Astrocyte (in vitro differentiated cells and primary cell): ENCODE data around the gene SNRNP25. TPM values are rescaled to one million over a fixed set of nuclear protein-coding genes. Genes with fewer than 3 reads are reported as not detected.

Experiments
- DNase-seq: peaks from one replicate; pipeline ENCODE4 v3.0.0-alpha.2; 2010; ENCODE audit warnings: low read depth
- FAIRE-seq: peaks from 2 replicates; lab custom pipeline; 2011; peaks lifted over from hg19 to GRCh38; lab: Jason Lieb, UNC
- H2AFZ ChIP-seq: 2 replicates; pipeline ENCODE4 v1.6.0; 2012; ENCODE audit warnings: low read depth, low read length, inconsistent platforms
- H3K27ac ChIP-seq: 2 replicates; pipeline ENCODE4 v1.5.1; 2011; ENCODE audit warnings: low read depth, low read length, inconsistent platforms
- H3K27me3 ChIP-seq: 2 replicates; pipeline ENCODE4 v1.6.0; 2011; ENCODE audit warnings: low read length, inconsistent platforms; ENCODE audit not compliant: insufficient read depth
- H3K36me3 ChIP-seq: 2 replicates; pipeline ENCODE4 v1.5.1; 2011; ENCODE audit warnings: low read length, inconsistent platforms; ENCODE audit not compliant: insufficient read depth
- H3K4me1 ChIP-seq: 2 replicates; pipeline ENCODE4 v1.5.1; 2011; ENCODE audit warnings: low read length, inconsistent platforms; ENCODE audit not compliant: insufficient read depth
- H3K4me2 ChIP-seq: 2 replicates; pipeline ENCODE4 v1.6.0; 2012; ENCODE audit warnings: low read length, inconsistent platforms
- H3K4me3 ChIP-seq: 2 replicates; pipeline ENCODE4 v1.5.1; 2011; ENCODE audit warnings: low read depth, mild to moderate bottlenecking, low read length, inconsistent platforms; ENCODE audit not compliant: insufficient read depth
- H3K79me2 ChIP-seq: 2 replicates; pipeline ENCODE4 v1.6.0; 2012; ENCODE audit warnings: mild to moderate bottlenecking, low read length, inconsistent platforms; ENCODE audit not compliant: insufficient read depth
- H3K9ac ChIP-seq: 2 replicates; pipeline ENCODE4 v1.6.0; 2012; ENCODE audit warnings: mild to moderate bottlenecking, low read length, inconsistent platforms
- H3K9me3 ChIP-seq: 2 replicates; pipeline ENCODE4 v1.5.1; 2012; ENCODE audit warnings: low read depth, mild to moderate bottlenecking, low read length, inconsistent platforms; ENCODE audit not compliant: insufficient read depth
- H4K20me1 ChIP-seq: 2 replicates; pipeline ENCODE4 v1.6.0; 2012; ENCODE audit warnings: low read length, inconsistent platforms; ENCODE audit not compliant: insufficient read depth
- H3K27ac Mint-ChIP-seq: one replicate; pipeline ENCODE4 v1.8.0; 2021; ENCODE audit warnings: mild to moderate bottlenecking, mixed read lengths; ENCODE audit not compliant: unreplicated experiment
- H3K27me3 Mint-ChIP-seq: one replicate; pipeline ENCODE4 v1.8.0; 2021; ENCODE audit warnings: low read depth, mixed read lengths; ENCODE audit not compliant: unreplicated experiment
- H3K36me3 Mint-ChIP-seq: one replicate; pipeline ENCODE4 v1.8.0; 2021; ENCODE audit warnings: low read depth, mixed read lengths; ENCODE audit not compliant: unreplicated experiment
- H3K4me1 Mint-ChIP-seq: one replicate; pipeline ENCODE4 v1.8.0; 2021; ENCODE audit warnings: low read depth, mixed read lengths; ENCODE audit not compliant: unreplicated experiment
- H3K4me3 Mint-ChIP-seq: one replicate; pipeline ENCODE4 v1.8.0; 2021; ENCODE audit warnings: mild to moderate bottlenecking, moderate library complexity, mixed read lengths; ENCODE audit not compliant: unreplicated experiment
- H3K9me3 Mint-ChIP-seq: one replicate; pipeline ENCODE4 v1.8.0; 2021; ENCODE audit warnings: mild to moderate bottlenecking, mixed read lengths; ENCODE audit not compliant: unreplicated experiment
- EZH2 ChIP-seq: IDR thresholded peaks from 2 replicates; pipeline ENCODE4 v1.6.1; 2012; ENCODE audit warnings: mild to moderate bottlenecking, low read length, inconsistent platforms; ENCODE audit not compliant: insufficient read depth
- total RNA-seq: library from RNA; stranded (reverse); gene quantifications from 2 replicates; pipeline ENCODE4 v1.2.1, GENCODE V29; 2021
- TF ChIP-seq, protein P1 (sequence below): IDR thresholded peaks from 2 replicates; pipeline ENCODE4 v1.5.1; 2011; ENCODE audit warnings: low read depth, mild to moderate bottlenecking, inconsistent platforms, low read length, moderate library complexity; ENCODE audit not compliant: insufficient read depth

The SNRNP25 gene
- total RNA-seq, 1 donor from 2014 or later = 34.1 TPM

- Histone ChIP-seq H3K4me2 (no peak overlapping the region), H2AFZ (no peak overlapping the region), H3K9me3 (no peaks in the 10 kb centered on the region), H3K4me1 (peaks cover 11% of the 10 kb centered on the region), H3K36me3 (peaks cover 16% of the 10 kb centered on the region), H3K79me2 (peaks cover 35% of the 10 kb centered on the region), H3K9ac (no peak overlapping the region), H4K20me1 (peaks cover 76% of the 10 kb centered on the region), H3K27me3 (no peaks in the 10 kb centered on the region), H3K27ac (no peak overlapping the region), H3K4me3 (no peak overlapping the region)
- Mint-ChIP-seq H3K4me3 (no peak overlapping the region), H3K36me3 (peaks cover 19% of the 10 kb centered on the region), H3K27me3 (no peaks in the 10 kb centered on the region), H3K9me3 (no peaks in the 10 kb centered on the region), H3K27ac (no peak overlapping the region), H3K4me1 (peaks cover 12% of the 10 kb centered on the region)
- FAIRE-seq (no peak), DNase-seq (no peak)
- TF ChIP-seq, protein P1, sequence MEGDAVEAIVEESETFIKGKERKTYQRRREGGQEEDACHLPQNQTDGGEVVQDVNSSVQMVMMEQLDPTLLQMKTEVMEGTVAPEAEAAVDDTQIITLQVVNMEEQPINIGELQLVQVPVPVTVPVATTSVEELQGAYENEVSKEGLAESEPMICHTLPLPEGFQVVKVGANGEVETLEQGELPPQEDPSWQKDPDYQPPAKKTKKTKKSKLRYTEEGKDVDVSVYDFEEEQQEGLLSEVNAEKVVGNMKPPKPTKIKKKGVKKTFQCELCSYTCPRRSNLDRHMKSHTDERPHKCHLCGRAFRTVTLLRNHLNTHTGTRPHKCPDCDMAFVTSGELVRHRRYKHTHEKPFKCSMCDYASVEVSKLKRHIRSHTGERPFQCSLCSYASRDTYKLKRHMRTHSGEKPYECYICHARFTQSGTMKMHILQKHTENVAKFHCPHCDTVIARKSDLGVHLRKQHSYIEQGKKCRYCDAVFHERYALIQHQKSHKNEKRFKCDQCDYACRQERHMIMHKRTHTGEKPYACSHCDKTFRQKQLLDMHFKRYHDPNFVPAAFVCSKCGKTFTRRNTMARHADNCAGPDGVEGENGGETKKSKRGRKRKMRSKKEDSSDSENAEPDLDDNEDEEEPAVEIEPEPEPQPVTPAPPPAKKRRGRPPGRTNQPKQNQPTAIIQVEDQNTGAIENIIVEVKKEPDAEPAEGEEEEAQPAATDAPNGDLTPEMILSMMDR = no peak
- TF ChIP-seq EZH2 = no peak
Measured at GRCh38 chr16:63998-64913, 10.6 kb downstream of the SNRNP25 start.

DNA sequence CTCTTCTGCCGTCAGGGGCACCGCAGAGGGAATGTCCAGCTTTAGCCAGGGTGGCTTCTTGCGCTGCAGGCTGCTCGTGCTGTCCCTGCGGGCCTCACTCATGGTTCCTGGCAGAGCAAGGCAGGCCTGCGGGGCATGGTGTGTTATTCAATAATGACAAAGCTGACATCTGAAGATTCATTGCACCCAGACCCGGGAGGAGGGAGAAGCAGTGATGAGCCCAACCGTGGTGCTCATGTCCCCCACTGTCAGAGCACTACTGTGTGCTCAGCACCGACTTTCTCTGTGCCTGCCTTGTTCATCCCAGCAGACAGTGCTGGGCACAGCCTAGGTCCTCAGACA lies 11.3 kb downstream of the SNRNP25 start:
- no peaks in the 10 kb centered on the region for H3K9me3 Mint-ChIP-seq
- H3K36me3 Mint-ChIP-seq = peaks cover 16% of the 10 kb centered on the region
- TF ChIP-seq, protein P1 = no peak
- TF ChIP-seq EZH2 = no peak
- DNase-seq (no peak), FAIRE-seq (no peak)
- no peak overlapping the region for H3K4me3 ChIP-seq
- H3K9me3 ChIP-seq = no peaks in the 10 kb centered on the region
- no peak overlapping the region for H3K27ac ChIP-seq
- peaks cover 76% of the 10 kb centered on the region for H4K20me1 ChIP-seq
- H2AFZ ChIP-seq = no peak overlapping the region
- no peaks in the 10 kb centered on the region for H3K27me3 Mint-ChIP-seq
- no peak overlapping the region for H3K4me2 ChIP-seq
- peak overlapping the region; percentile 11 for H3K4me3 Mint-ChIP-seq
- no peaks in the 10 kb centered on the region for H3K27me3 ChIP-seq
- H3K9ac ChIP-seq = no peak overlapping the region
- peaks cover 17% of the 10 kb centered on the region for H3K4me1 Mint-ChIP-seq
- peaks cover 11% of the 10 kb centered on the region for H3K4me1 ChIP-seq
- peaks cover 11% of the 10 kb centered on the region for H3K36me3 ChIP-seq
- peaks cover 41% of the 10 kb centered on the region for H3K79me2 ChIP-seq
- H3K27ac Mint-ChIP-seq = no peak overlapping the region

- H3K27me3 Mint-ChIP-seq = no peaks in the 10 kb centered on the region
- H3K27ac Mint-ChIP-seq = no peak overlapping the region
- Histone ChIP-seq H3K36me3 (peaks cover 6% of the 10 kb centered on the region), H2AFZ (no peak overlapping the region), H3K9ac (no peak overlapping the region), H3K27me3 (no peaks in the 10 kb centered on the region), H3K27ac (no peak overlapping the region), H3K4me1 (peaks cover 12% of the 10 kb centered on the region), H3K4me2 (no peak overlapping the region), H3K4me3 (no peak overlapping the region), H3K9me3 (no peaks in the 10 kb centered on the region), H4K20me1 (peaks cover 76% of the 10 kb centered on the region), H3K79me2 (peaks cover 50% of the 10 kb centered on the region)
- H3K4me3 Mint-ChIP-seq = no peak overlapping the region
- H3K4me1 Mint-ChIP-seq = peaks cover 18% of the 10 kb centered on the region
- DNase-seq (no peak), FAIRE-seq (no peak)
- peaks cover 11% of the 10 kb centered on the region for H3K36me3 Mint-ChIP-seq
- H3K9me3 Mint-ChIP-seq = no peaks in the 10 kb centered on the region
- no peak for TF ChIP-seq EZH2
- TF ChIP-seq, protein P1 = peak; percentile 79
Measured at GRCh38 chr16:65745-66144, 12.1 kb downstream of the SNRNP25 start.
